Activated naive CD8-positive, alpha-beta T cell treated with anti-CD3 and anti-CD28 coated beads for 36 hours (primary cell): Measurements from ENCODE around the gene PCSK7. TPM values are rescaled to one million over a fixed set of nuclear protein-coding genes. Genes with fewer than 3 reads are reported as not detected.
"Not testable (repeated sequence)": the region's sequence is repeated elsewhere in the genome, so short reads cannot be mapped to it uniquely, and the experiment has no call there.

Source experiments
- DNase-seq: peaks from one replicate; pipeline ENCODE4 v3.0.0; 2021
- H3K27ac Mint-ChIP-seq: one replicate; pipeline ENCODE4 v1.8.0; 2022; ENCODE audit warnings: mild to moderate bottlenecking, moderate library complexity, mixed read lengths
- H3K27me3 Mint-ChIP-seq: one replicate; pipeline ENCODE4 v1.8.0; 2022; ENCODE audit warnings: mild to moderate bottlenecking, mixed read lengths
- H3K36me3 Mint-ChIP-seq: one replicate; pipeline ENCODE4 v1.8.0; 2021; ENCODE audit warnings: mild to moderate bottlenecking, mixed read lengths
- H3K4me1 Mint-ChIP-seq: one replicate; pipeline ENCODE4 v1.8.0; 2021; ENCODE audit warnings: mixed read lengths
- H3K4me3 Mint-ChIP-seq: one replicate; pipeline ENCODE4 v1.8.0; 2022; ENCODE audit warnings: mild to moderate bottlenecking, moderate library complexity, mixed read lengths
- H3K9me3 Mint-ChIP-seq: one replicate; pipeline ENCODE4 v1.8.0; 2022; ENCODE audit warnings: mixed read lengths
- total RNA-seq, 2 experiments: library from RNA; stranded (reverse); gene quantifications; one replicate each; pipeline ENCODE4 v1.2.3, GENCODE V29; 2021

Gene PCSK7
- total RNA-seq, 2 experiments from 2014 or later = 85.0 to 85.9 TPM

DNA sequence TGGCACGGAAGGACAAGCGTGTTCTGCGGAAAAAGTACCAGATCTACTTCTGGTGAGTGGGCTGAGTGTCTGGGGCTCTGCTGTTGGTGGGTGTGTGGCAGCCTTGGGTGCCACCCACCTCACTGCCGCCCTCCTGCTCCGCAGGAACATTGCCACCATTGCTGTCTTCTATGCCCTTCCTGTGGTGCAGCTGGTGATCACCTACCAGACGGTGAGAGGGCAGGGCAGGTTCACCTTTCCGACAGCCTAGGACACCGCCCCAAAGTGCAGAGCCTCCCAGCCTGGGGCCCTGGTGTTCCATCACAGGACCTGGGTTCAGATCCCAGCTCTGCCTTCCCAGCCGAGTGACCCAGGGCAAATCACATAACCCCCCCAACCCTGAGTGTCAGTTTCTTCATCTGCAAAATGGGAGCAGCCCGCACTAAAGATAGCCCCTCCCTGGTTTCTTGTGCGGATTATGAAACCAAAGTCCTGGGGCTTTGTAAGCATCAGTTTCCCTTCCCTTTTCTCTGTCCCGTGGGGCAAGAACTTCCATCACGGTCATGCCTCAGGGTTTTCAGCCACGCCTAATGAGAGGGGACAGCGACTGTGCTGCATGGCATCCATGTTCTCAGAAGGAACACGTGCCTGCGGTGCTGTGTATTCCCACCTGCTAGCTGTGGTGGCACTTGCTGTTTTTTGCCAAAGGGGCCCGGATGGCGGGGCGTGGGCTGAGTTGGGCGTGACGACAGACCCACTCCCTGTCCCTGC is 42.5 kb downstream of the PCSK7 start:
- Mint-ChIP-seq H3K4me3 (no peak overlapping the region), H3K4me1 (peaks cover 3% of the 10 kb centered on the region), H3K36me3 (peaks cover 2% of the 10 kb centered on the region), H3K27me3 (no peaks in the 10 kb centered on the region), H3K9me3 (no peaks in the 10 kb centered on the region), H3K27ac (no peak overlapping the region)
- DNase-seq = no peak

DNA sequence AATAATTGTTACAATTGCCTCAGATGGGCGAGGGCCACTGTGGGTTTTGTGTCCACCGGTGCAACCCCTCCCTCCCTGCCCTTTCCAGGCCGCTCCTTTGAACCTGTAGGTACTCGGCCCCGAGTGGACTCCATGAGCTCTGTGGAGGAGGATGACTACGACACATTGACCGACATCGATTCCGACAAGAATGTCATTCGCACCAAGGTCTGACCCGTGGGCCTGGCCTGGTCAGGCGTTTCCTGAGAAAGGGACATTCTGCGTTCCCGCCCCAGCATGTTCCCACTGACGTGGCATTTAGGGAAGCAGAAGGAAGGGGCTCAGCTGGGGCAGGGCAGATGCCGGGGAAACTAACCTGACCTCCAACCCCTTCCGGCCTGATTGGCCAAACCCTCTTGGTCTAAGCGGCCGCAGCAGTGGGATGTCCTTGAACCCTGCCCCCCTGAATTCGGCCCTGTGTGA is 43.2 kb downstream of the PCSK7 start:
- H3K27ac Mint-ChIP-seq = no peak overlapping the region
- H3K27me3 Mint-ChIP-seq = no peaks in the 10 kb centered on the region
- H3K9me3 Mint-ChIP-seq = no peaks in the 10 kb centered on the region
- no peak overlapping the region for H3K4me3 Mint-ChIP-seq
- peaks cover 3% of the 10 kb centered on the region for H3K4me1 Mint-ChIP-seq
- H3K36me3 Mint-ChIP-seq = peaks cover 2% of the 10 kb centered on the region
- no peak for DNase-seq

DNA sequence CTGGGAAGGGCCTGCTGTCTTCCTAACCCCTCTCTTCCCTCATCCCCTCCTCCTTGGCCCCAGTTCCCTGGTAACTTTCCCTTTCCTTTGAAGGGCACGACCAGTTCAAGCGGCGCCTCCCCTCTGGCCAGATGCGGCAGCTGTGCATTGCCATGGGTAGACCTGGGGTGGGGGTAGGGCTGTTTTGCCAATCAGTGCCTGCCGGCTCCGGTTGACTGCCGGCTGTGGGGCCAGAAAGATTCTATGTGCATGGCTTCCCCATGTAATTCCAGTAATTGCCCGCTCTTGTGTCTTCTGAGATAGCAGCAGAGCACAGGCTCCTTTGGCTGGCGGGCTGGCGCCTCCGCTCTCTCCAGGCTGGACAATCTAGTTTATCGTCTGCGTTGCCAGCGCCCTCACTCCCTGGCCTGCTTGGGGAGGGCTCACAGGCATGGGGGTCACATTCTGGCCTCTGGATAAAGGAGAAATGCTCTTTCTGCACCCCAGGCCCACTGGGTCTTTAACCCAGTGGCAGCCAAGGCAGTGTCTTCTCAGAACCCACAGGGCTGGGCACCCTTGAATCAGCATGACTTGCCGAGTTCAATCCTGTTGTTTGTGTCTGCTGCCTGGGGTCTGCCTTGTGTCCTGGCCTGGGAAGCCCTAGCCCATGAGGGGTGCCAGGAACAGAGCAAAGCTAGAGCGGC is 43.9 kb downstream of the PCSK7 start:
- DNase-seq = no peak
- Mint-ChIP-seq H3K36me3 (peaks cover 2% of the 10 kb centered on the region), H3K27ac (no peak overlapping the region), H3K4me1 (peaks cover 3% of the 10 kb centered on the region), H3K27me3 (no peaks in the 10 kb centered on the region), H3K4me3 (no peak overlapping the region), H3K9me3 (no peaks in the 10 kb centered on the region)

DNA sequence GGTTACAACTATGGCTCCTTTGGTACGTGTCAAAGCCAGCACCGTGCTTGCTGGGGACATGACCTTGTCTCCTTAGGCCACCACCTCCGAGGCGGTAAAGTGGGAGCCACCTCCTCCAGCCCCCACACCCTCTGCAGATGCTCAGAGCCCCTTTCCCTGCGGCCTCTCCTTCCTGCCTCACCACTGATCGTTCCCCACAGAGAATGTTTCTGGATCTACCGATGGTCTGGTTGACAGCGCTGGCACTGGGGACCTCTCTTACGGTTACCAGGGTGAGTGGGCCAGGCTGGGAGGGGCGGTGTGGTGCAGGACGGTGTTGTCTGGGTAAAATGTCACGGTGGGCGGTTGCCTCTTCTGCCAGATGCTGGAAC is 44.5 kb downstream of the PCSK7 start:
- Mint-ChIP-seq H3K27ac (no peak overlapping the region), H3K4me1 (peaks cover 3% of the 10 kb centered on the region), H3K4me3 (no peak overlapping the region), H3K27me3 (no peaks in the 10 kb centered on the region), H3K36me3 (peaks cover 2% of the 10 kb centered on the region), H3K9me3 (no peaks in the 10 kb centered on the region)
- DNase-seq = no peak

DNA sequence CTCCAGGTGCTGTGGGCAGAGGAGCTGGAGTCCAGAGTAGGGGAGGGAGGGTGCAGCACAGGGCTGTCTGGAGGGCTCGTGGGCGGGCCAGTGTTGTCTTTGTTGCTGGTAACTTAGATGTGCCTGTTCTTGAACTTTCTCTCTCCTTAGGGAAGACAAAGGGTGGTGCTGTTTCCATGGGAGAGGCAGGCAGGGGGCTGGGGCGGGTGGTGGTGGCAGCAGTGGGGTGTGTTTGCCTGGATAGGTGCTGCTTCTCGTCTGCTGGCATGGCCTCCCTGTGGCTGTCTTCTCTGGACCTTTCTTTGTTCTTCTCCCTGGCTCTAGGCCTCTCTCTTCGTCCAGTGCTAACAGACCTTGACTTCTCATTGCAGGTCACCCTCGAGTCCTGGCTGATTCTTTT is 44.9 kb downstream of the PCSK7 start:
- no peak for DNase-seq
- Mint-ChIP-seq H3K27me3 (no peaks in the 10 kb centered on the region), H3K36me3 (peaks cover 2% of the 10 kb centered on the region), H3K27ac (no peak overlapping the region), H3K9me3 (no peaks in the 10 kb centered on the region), H3K4me3 (no peak overlapping the region), H3K4me1 (peaks cover 3% of the 10 kb centered on the region)

- Mint-ChIP-seq H3K9me3 (no peaks in the 10 kb centered on the region), H3K27me3 (no peaks in the 10 kb centered on the region), H3K4me1 (peaks cover 3% of the 10 kb centered on the region), H3K4me3 (no peak overlapping the region), H3K27ac (peak overlapping the region; percentile 38), H3K36me3 (peaks cover 2% of the 10 kb centered on the region)
- no peak for DNase-seq
These were observed 45.5 kb downstream of the PCSK7 start for GRCh38 chr11:117186431-117186761.

- Mint-ChIP-seq H3K9me3 (no peaks in the 10 kb centered on the region), H3K4me3 (no peak overlapping the region), H3K36me3 (peaks cover 2% of the 10 kb centered on the region), H3K4me1 (peaks cover 6% of the 10 kb centered on the region), H3K27me3 (no peaks in the 10 kb centered on the region), H3K27ac (peak overlapping the region; percentile 38)
- no peak for DNase-seq
These were observed 46.0 kb downstream of the PCSK7 start for GRCh38 chr11:117185736-117186430.

DNA sequence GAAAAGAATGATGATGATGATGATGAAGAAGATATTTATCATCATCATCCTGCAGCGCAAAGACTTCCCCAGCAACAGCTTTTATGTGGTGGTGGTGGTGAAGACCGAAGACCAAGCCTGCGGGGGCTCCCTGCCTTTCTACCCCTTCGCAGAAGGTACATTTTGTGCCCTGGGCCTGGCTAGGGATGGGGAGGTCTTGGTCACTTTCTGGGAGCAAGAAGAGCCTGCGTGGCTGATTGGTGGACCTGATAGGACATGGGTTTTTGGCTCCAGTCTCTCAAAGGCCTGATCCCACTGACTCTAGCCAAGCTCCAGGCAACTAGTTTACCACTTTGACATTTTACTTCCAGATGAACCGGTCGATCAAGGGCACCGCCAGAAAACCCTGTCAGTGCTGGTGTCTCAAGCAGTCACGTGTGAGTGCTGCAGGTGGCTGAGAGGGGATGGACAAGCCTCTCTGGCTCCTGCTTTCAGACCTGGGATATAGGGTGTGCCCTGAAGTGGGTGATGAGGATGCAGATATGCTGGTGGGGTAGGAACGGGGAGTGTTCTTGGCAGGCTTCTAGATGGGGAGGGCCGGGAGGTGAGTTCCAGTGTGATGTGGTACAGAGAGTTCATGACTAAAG is 48.0 kb downstream of the PCSK7 start:
- Mint-ChIP-seq H3K27me3 (no peaks in the 10 kb centered on the region), H3K9me3 (no peaks in the 10 kb centered on the region), H3K27ac (no peak overlapping the region), H3K4me1 (peaks cover 22% of the 10 kb centered on the region), H3K36me3 (peaks cover 2% of the 10 kb centered on the region), H3K4me3 (no peak overlapping the region)
- no peak for DNase-seq

- H3K27ac Mint-ChIP-seq, H3K27me3 Mint-ChIP-seq, H3K9me3 Mint-ChIP-seq, DNase-seq, H3K36me3 Mint-ChIP-seq, H3K4me3 Mint-ChIP-seq: not testable (repeated sequence)
- peaks cover 25% of the 10 kb centered on the region for H3K4me1 Mint-ChIP-seq
These were observed 48.7 kb downstream of the PCSK7 start for GRCh38 chr11:117183178-117183577.

- H3K27me3 Mint-ChIP-seq = no peaks in the 10 kb centered on the region
- DNase-seq = no peak
- H3K9me3 Mint-ChIP-seq = no peaks in the 10 kb centered on the region
- no peak overlapping the region for H3K4me3 Mint-ChIP-seq
- no peaks in the 10 kb centered on the region for H3K36me3 Mint-ChIP-seq
- H3K4me1 Mint-ChIP-seq = peaks cover 31% of the 10 kb centered on the region
- no peak overlapping the region for H3K27ac Mint-ChIP-seq
These were observed 49.3 kb downstream of the PCSK7 start for GRCh38 chr11:117182551-117182935.

- Mint-ChIP-seq H3K4me3 (no peak overlapping the region), H3K9me3 (no peaks in the 10 kb centered on the region), H3K36me3 (no peaks in the 10 kb centered on the region), H3K27me3 (no peaks in the 10 kb centered on the region), H3K27ac (no peak overlapping the region), H3K4me1 (peaks cover 31% of the 10 kb centered on the region)
- DNase-seq = no peak
These were observed 50.0 kb downstream of the PCSK7 start for GRCh38 chr11:117181586-117182550.

- H3K27ac Mint-ChIP-seq = peak overlapping the region; percentile 54
These were observed 51.0 kb downstream of the PCSK7 start for GRCh38 chr11:117180661-117181585.

DNA sequence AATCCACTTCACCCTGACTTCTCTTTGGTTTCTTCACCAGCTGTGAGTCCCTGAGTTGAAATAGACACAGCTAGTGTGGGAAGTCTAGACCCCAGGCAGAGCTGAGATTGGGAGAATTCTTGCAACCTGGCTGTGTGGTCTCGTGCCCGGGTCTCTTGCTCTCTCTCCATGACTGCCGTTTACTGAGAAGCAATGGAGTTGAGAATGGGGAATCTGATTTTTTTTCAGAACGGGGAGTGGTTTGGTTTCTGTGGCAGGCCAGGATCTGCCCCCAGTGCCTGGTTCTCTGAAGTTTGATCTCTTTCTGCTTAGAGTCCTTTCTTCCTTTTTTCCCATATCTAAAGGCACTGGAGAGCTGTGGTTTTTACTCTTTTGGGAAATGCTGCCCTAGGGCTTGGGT is 51.9 kb downstream of the PCSK7 start:
- H3K27me3 Mint-ChIP-seq = no peaks in the 10 kb centered on the region
- no peak overlapping the region for H3K27ac Mint-ChIP-seq
- peak overlapping the region; percentile 88 for H3K4me3 Mint-ChIP-seq
- no peaks in the 10 kb centered on the region for H3K9me3 Mint-ChIP-seq
- H3K4me1 Mint-ChIP-seq = peaks cover 28% of the 10 kb centered on the region
- no peaks in the 10 kb centered on the region for H3K36me3 Mint-ChIP-seq
- DNase-seq = no peak

More at GRCh38 chr11:117180661-117181585, 51.0 kb downstream of the PCSK7 start:
- no peaks in the 10 kb centered on the region for H3K9me3 Mint-ChIP-seq
- no peaks in the 10 kb centered on the region for H3K36me3 Mint-ChIP-seq
- H3K4me1 Mint-ChIP-seq = peaks cover 28% of the 10 kb centered on the region
- peak; percentile 60 for DNase-seq
- no peaks in the 10 kb centered on the region for H3K27me3 Mint-ChIP-seq
- no peak overlapping the region for H3K4me3 Mint-ChIP-seq
